HG03575 (cell line): Measurements from ENCODE around the gene WFDC1.

Experiments used
- ATAC-seq: cut with Tn5 transposase; IDR thresholded peaks from one replicate; pipeline ENCODE4 v1.9.1; 2021; ENCODE audit not compliant: unreplicated experiment, insufficient number of reproducible peaks, low FRiP score; ENCODE audit errors: extremely low read depth

The WFDC1 gene

GRCh38 chr16:84270531-84270930 lies 24.1 kb upstream of the WFDC1 start:
- no peak for ATAC-seq

- no peak for ATAC-seq
Measured at GRCh38 chr16:84271037-84271436, 23.6 kb upstream of the WFDC1 start.

GRCh38 chr16:84271866-84272265 lies 22.8 kb upstream of the WFDC1 start:
- ATAC-seq, result no peak

- no peak for ATAC-seq
Measured at GRCh38 chr16:84272740-84273320, 21.8 kb upstream of the WFDC1 start.

- ATAC-seq, result no peak
Measured at GRCh38 chr16:84274515-84274914, 20.2 kb upstream of the WFDC1 start.

- ATAC-seq, result no peak
Measured at GRCh38 chr16:84275585-84276151, 19.0 kb upstream of the WFDC1 start.

- no peak for ATAC-seq
Measured at GRCh38 chr16:84277244-84277823, 17.3 kb upstream of the WFDC1 start.

- ATAC-seq, result no peak
Measured at GRCh38 chr16:84278333-84278732, 16.3 kb upstream of the WFDC1 start.

- no peak for ATAC-seq
Measured at GRCh38 chr16:84278968-84279367, 15.7 kb upstream of the WFDC1 start.

GRCh38 chr16:84279881-84280280 lies 14.8 kb upstream of the WFDC1 start:
- ATAC-seq, result no peak

- ATAC-seq, result no peak
Measured at GRCh38 chr16:84281074-84281473, 13.6 kb upstream of the WFDC1 start.

GRCh38 chr16:84282533-84282932 lies 12.1 kb upstream of the WFDC1 start:
- no peak for ATAC-seq

GRCh38 chr16:84283314-84284153 lies 11.1 kb upstream of the WFDC1 start:
- ATAC-seq, result no peak

GRCh38 chr16:84284154-84284722 lies 10.4 kb upstream of the WFDC1 start:
- no peak for ATAC-seq

GRCh38 chr16:84286578-84287240 lies 8.0 kb upstream of the WFDC1 start:
- ATAC-seq, result no peak

GRCh38 chr16:84288902-84289301 lies 5.8 kb upstream of the WFDC1 start:
- no peak for ATAC-seq

GRCh38 chr16:84291226-84291625 lies 3.5 kb upstream of the WFDC1 start:
- no peak for ATAC-seq

- no peak for ATAC-seq
Measured at GRCh38 chr16:84292011-84292410, 2.7 kb upstream of the WFDC1 start.

- ATAC-seq, result no peak
Measured at GRCh38 chr16:84293406-84293805, 1.3 kb upstream of the WFDC1 start.
